ENCODE data around the gene RPP14.
A peak's percentile ranks its signal among the peaks of the same experiment; 100 is the strongest.
"Not testable (repeated sequence)": the region's sequence is repeated elsewhere in the genome, so short reads cannot be mapped to it uniquely, and the experiment has no call there.

The RPP14 gene

DNA sequence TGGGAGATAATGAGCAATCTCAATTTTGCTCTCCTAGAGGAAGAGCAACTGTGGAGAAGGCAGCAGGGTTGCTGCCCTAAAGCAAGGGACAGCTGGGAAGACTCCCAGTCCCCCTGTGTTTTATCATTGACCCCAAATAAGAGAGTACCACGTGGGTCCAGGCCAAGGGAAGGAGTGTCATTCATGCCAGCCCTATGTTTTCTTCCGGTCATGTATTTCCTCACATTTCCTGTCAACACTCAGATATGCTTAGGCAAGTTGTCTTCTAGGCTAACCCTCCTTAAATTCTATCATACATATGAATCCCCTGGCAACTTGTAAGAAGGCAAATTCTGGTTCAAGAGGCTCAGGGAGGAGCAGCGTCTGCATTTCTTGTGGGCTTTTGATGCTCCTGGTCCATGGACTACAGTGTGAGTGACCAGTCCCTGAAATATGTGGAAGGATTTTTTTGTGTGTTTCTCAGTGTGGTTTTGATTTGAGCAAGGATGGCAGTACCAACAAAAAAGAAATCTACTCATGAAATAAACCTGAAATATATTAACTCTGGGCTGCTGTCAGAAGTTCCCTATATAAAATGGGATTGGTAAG lies 31.9 kb upstream of the RPP14 start:
- Mint-ChIP-seq H3K9me3 (peaks cover 2% of the 10 kb centered on the region), H3K4me3 (no peak overlapping the region)

DNA sequence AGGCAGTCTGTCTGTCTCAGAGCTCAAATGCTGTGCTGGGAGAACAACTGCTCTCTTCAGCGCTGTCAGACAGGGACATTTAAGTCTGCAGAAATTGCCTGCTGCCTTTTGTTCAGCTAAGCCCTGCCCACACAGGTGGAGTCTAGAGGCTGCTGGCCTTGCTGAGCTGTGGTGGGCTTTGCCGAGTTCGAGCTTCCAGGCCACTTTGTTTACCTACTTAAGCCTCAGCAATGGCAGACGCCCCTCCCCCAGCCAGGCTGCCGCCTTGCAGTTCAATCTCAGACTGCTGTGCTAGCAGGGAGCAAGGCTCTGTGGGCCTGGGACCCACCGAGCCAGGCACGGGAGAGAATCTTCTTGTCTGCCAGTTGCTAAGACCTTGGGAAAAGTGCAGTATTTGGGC lies 25.0 kb upstream of the RPP14 start:
- no peak overlapping the region for H3K4me3 Mint-ChIP-seq
- DNase-seq (ENCODE audit: low spot score in 2 of 2) (no peak), ATAC-seq (ENCODE audit: low read depth) (no peak)
- no peaks in the 10 kb centered on the region for H3K27me3 Mint-ChIP-seq
- peaks cover 5% of the 10 kb centered on the region for H3K4me1 Mint-ChIP-seq
- peaks cover 41% of the 10 kb centered on the region for H3K36me3 Mint-ChIP-seq
- H3K27ac Mint-ChIP-seq = no peak overlapping the region
- no peaks in the 10 kb centered on the region for H3K9me3 Mint-ChIP-seq

More for the DNA sequence above, 31.9 kb upstream of the RPP14 start:
- Mint-ChIP-seq H3K4me1 (peaks cover 2% of the 10 kb centered on the region), H3K36me3 (peaks cover 39% of the 10 kb centered on the region), H3K27me3 (no peaks in the 10 kb centered on the region), H3K27ac (no peak overlapping the region)
- DNase-seq (ENCODE audit: low spot score in 2 of 2) (no peak), ATAC-seq (ENCODE audit: low read depth) (no peak)

DNA sequence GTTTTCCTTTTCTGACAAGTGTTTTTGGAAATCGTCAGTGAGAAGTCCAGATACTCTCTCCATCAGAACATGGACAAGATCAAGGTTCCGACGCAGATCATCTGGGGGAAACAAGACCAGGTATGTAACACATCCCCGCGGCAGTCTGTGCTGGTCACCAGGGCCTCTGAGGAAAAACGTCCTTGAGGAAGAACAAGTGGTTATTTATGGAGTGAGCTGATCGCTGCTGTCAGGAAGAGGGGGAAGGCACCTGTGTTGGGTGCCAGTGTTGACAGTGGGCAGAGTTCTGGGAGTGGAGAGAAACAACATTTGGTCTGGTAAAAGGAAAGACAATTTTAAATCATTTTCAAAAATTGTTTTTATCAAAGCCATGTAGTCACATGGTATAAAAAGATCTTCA lies 20.7 kb upstream of the RPP14 start:
- ATAC-seq (ENCODE audit: low read depth) = no peak
- H3K4me1 Mint-ChIP-seq = peaks cover 3% of the 10 kb centered on the region
- no peaks in the 10 kb centered on the region for H3K27me3 Mint-ChIP-seq
- peaks cover 27% of the 10 kb centered on the region for H3K36me3 Mint-ChIP-seq
- no peak overlapping the region for H3K4me3 Mint-ChIP-seq
- peak overlapping the region; percentile 7 for H3K27ac Mint-ChIP-seq
- no peaks in the 10 kb centered on the region for H3K9me3 Mint-ChIP-seq
- DNase-seq (ENCODE audit: low spot score in 2 of 2) = no peak

DNA sequence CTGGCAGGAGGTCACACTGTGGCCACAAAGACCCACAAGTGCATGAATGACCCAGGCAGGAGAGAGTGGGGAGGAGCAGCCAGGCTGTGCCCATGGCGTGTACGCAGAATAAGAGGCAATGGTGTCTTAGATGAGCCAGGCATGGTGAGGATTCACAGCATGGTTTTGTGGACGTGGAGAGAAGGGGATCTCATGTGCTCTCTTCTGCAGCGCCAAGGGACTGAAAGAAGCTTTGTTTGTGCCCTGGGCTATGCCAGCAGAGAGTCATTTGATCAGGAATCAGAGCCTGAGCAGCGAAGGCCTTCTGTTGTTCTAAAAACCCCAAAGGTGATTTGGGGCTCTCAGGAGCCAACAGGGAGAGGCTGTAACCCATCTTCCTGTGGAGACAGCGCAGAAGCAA lies 18.7 kb upstream of the RPP14 start:
- H3K36me3 Mint-ChIP-seq = peaks cover 21% of the 10 kb centered on the region
- ATAC-seq (ENCODE audit: low read depth) = no peak

DNA sequence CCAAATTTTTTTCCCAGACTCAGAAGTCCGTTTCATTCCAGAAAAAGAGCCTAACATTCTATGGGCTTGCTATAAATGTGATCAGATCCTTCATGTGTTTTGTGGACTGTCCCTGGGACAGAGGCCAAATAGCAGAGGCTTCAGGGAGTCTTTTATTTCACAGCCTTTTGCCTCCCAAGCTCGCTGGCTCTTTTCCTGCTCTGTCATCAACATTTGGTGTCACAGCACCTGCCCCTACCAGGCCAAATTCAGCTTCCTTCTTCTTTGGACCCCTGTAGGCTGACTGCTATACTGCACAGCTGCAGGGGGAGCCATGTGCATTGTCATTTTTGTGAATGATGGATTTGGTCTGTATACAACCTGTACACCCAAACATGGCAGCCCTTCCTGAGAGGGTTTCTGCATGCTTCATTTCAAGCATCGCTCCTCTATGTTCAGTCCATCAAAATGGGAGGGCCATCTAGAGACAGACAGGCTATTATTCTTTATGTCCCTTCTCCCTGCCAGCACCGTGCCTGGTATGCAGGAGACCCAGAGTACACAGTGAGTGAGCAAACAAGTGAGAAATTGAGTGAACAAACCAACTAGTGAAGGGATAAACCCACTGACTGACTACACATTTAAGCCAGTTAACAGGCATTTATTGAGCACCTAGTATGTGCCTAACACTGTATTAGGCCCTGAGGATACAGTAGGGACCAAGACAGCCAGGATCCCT lies 17.9 kb upstream of the RPP14 start:
- peaks cover 21% of the 10 kb centered on the region for H3K36me3 Mint-ChIP-seq
- no peaks in the 10 kb centered on the region for H3K27me3 Mint-ChIP-seq
- no peaks in the 10 kb centered on the region for H3K9me3 Mint-ChIP-seq
- DNase-seq (ENCODE audit: low spot score in 2 of 2) (no peak), ATAC-seq (ENCODE audit: low read depth) (no peak)
- H3K4me3 Mint-ChIP-seq = no peak overlapping the region
- peaks cover 3% of the 10 kb centered on the region for H3K4me1 Mint-ChIP-seq
- peak overlapping the region; percentile 29 for H3K27ac Mint-ChIP-seq

More for the DNA sequence above, 18.7 kb upstream of the RPP14 start:
- Mint-ChIP-seq H3K4me1 (peaks cover 3% of the 10 kb centered on the region), H3K27ac (no peak overlapping the region), H3K4me3 (no peak overlapping the region), H3K9me3 (no peaks in the 10 kb centered on the region), H3K27me3 (no peaks in the 10 kb centered on the region)
- DNase-seq (ENCODE audit: low spot score in 2 of 2) = no peak

DNA sequence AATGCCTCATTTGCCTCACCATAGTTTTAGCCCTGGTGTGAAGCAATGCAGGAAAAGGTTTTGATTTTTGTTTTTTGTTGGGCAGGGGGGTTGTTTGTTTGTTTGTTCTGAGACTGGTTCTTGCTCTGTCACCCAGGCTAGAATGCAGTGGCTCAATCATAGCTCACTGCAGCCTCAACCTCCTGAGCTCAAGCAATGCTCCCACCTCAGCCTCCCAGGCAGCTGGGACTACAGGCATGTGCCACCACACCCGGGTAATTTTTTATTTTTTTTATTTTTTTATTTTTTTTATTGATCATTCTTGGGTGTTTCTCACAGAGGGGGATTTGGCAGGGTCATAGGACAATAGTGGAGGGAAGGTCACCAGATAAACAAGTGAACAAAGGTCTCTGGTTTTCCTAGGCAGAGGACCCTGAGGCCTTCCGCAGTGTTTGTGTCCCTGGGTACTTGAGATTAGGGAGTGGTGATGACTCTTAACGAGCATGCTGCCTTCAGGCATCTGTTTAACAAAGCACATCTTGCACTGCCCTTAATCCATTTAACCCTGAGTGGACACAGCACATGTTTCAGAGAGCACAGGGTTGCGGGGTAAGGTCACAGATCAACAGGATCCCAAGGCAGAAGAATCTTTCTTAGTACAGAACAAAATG lies 17.0 kb upstream of the RPP14 start:
- H3K4me3 Mint-ChIP-seq; ATAC-seq (ENCODE audit: low read depth); H3K27ac Mint-ChIP-seq; DNase-seq (ENCODE audit: low spot score in 2 of 2); H3K9me3 Mint-ChIP-seq; H3K27me3 Mint-ChIP-seq; H3K4me1 Mint-ChIP-seq: not testable (repeated sequence)
- H3K36me3 Mint-ChIP-seq = peaks cover 16% of the 10 kb centered on the region

DNA sequence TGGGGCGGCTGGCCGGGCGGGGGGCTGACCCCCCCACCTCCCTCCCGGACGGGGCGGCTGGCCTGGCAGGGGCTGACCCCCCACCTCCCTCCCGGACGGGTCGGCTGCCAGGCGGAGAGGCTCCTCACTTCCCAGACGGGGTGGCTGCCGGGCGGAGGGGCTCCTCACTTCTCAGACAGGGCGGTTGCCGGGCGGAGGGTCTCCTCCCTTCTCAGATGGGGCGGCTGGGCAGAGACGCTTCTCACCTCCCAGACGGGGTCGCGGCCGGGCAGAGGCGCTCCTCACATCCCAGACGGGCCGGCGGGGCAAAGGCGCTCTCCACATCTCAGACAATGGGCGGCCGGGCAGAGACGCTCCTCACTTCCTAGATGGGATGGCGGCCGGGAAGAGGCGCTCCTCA lies 15.6 kb upstream of the RPP14 start:
- not testable (repeated sequence) for H3K27me3 Mint-ChIP-seq; H3K4me1 Mint-ChIP-seq; H3K27ac Mint-ChIP-seq; H3K36me3 Mint-ChIP-seq; H3K9me3 Mint-ChIP-seq; H3K4me3 Mint-ChIP-seq; ATAC-seq (ENCODE audit: low read depth); DNase-seq (ENCODE audit: low spot score in 2 of 2)

DNA sequence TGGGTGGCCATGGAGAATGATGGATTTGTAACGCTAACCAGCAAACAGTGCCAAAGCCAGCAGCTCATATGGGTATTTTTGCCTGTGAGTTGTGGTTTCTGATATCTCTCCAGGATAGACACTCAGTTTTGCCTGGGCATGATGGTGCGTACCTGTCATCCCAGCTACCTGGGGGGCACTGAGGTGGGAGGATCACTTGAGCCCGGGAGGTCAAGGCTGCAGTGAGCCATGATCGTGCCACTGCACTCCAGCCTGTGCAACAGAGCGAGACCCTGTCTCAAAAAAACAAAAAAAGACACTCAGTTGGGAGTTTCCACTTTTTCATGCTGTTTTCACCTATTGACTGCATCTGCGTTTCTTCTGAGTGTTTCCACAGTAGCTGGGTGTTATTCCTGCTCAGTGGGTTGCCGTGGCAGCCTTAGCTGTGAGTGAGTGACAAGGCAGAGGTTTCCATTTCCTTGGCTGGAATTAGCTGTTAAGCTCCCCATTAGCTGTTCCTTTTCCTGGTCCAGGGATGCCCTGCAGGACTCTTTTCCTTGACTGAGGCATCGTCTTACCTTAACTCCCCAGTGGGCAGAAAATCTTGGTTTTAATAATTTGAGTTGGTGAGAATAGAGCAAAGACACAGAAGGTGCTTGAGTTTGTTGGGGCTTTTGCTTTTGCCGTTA lies 14.2 kb upstream of the RPP14 start:
- Mint-ChIP-seq H3K4me3 (no peak overlapping the region), H3K27me3 (no peaks in the 10 kb centered on the region), H3K36me3 (peaks cover 6% of the 10 kb centered on the region), H3K27ac (peak overlapping the region; percentile 11), H3K9me3 (no peaks in the 10 kb centered on the region), H3K4me1 (no peaks in the 10 kb centered on the region)
- ATAC-seq (ENCODE audit: low read depth) = no peak
- DNase-seq (ENCODE audit: low spot score in 2 of 2) = no peak

DNA sequence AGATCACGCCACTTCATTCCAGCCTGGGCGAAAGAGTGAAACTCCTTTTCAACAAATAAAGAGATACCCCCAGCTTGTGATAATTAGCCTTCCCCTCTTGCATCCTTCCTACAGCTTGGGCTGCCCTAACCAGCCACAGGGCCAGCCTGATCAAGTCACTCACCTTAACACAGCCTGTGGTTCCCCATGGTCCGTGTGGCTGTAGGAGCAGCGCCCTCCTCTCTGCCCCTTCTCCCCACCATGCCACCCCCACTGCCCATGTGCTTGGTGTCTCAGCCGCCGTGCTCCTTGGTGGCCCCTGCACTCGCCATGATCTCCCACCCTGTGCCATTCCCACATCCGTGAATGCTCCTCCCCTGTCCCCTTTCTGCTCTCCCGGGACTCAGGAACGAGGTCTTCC lies 13.2 kb upstream of the RPP14 start:
- H3K4me1 Mint-ChIP-seq = no peaks in the 10 kb centered on the region

DNA sequence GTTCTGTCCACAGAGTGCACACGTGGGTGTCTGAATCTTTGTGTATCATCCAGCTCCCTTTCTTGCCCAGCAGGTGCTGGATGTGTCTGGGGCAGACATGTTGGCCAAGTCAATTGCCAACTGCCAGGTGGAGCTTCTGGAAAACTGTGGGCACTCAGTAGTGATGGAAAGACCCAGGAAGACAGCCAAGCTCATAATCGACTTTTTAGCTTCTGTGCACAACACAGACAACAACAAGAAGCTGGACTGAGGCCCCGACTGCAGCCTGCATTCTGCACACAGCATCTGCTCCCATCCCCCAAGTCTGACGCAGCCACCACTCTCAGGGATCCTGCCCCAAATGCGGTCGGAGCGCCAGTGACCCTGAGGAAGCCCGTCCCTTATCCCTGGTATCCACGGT lies 12.5 kb upstream of the RPP14 start:
- DNase-seq (ENCODE audit: low spot score in 2 of 2) (no peak), ATAC-seq (ENCODE audit: low read depth) (no peak)
- H3K4me3 Mint-ChIP-seq = no peak overlapping the region
- H3K36me3 Mint-ChIP-seq = no peaks in the 10 kb centered on the region
- H3K27ac Mint-ChIP-seq = peak overlapping the region; percentile 4
- no peaks in the 10 kb centered on the region for H3K27me3 Mint-ChIP-seq
- no peaks in the 10 kb centered on the region for H3K4me1 Mint-ChIP-seq
- no peaks in the 10 kb centered on the region for H3K9me3 Mint-ChIP-seq

More for the DNA sequence above, 13.2 kb upstream of the RPP14 start:
- peak overlapping the region; percentile 4 for H3K27ac Mint-ChIP-seq
- ATAC-seq (ENCODE audit: low read depth) (no peak), DNase-seq (ENCODE audit: low spot score in 2 of 2) (no peak)
- H3K4me3 Mint-ChIP-seq = no peak overlapping the region
- H3K9me3 Mint-ChIP-seq = no peaks in the 10 kb centered on the region
- H3K27me3 Mint-ChIP-seq = no peaks in the 10 kb centered on the region
- peaks cover 6% of the 10 kb centered on the region for H3K36me3 Mint-ChIP-seq

DNA sequence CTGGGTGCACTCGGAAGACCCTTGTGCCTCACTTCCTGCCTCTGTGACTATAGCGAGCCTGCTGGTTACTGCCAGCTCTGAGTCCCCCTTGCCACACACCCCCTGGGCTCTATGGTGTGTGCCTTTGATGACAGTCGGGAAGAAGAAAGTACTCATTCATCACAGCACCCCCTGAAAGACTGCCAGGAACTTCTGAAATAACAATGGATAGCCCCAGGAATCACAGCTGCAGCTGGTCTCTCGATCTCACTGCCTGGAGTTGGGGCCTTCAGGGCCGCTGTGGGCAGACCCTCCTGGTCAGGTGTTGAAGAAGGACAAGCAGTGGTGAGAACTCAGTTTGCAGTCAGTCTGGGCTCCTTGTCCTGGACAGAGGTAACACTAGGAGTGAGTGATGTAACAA lies 9.8 kb upstream of the RPP14 start:
- ATAC-seq (ENCODE audit: low read depth) = no peak
- DNase-seq (ENCODE audit: low spot score in 2 of 2) = no peak
- Mint-ChIP-seq H3K36me3 (peaks cover 1% of the 10 kb centered on the region), H3K4me3 (no peak overlapping the region), H3K27ac (peak overlapping the region; percentile 25), H3K4me1 (no peaks in the 10 kb centered on the region), H3K27me3 (peaks cover 1% of the 10 kb centered on the region), H3K9me3 (peaks cover under 1% of the 10 kb centered on the region)

DNA sequence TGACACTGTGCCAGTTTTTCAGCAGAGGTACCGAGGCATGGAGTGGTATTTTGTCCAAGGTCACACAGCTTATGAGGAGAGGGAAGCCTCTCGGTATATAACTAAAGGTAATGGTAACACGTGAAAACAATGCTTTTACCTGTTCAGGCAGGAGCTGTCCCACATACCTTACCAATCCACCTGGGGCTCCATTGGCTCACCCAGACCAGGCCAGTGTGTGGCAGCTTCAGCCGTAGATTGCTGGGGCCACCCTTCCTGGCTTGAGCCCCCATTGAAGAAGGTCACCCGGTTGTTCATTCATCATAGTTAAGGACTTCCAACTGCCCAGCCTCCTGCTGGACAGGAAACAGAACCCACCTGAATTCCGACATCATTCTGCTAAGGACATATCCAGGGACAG lies 9.2 kb upstream of the RPP14 start:
- ATAC-seq (ENCODE audit: low read depth) (no peak), DNase-seq (ENCODE audit: low spot score in 2 of 2) (no peak)
- Mint-ChIP-seq H3K9me3 (peaks cover 3% of the 10 kb centered on the region), H3K36me3 (peaks cover 4% of the 10 kb centered on the region), H3K4me1 (no peaks in the 10 kb centered on the region), H3K27ac (no peak overlapping the region), H3K4me3 (no peak overlapping the region), H3K27me3 (peaks cover 3% of the 10 kb centered on the region)

DNA sequence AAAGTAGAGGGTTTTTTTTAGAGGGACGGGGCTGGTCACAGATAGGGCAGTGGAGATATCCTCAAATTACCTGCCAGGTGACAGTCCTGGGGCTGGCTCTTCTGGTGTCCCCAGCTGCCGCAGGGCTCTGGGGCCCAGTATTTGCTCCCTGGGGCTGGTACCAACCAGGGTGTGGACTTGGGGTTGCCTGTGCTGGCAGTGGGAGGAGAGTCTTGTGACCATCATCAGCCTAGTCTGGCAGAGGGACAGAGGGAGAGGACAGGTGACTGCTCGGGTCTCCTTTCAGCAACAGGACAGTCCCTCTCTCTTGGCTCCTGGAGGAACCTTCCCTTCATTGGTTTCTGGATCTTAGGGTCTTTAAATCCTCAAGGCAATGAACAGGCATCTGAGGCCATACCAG lies 7.9 kb upstream of the RPP14 start:
- Mint-ChIP-seq H3K27ac (no peak overlapping the region), H3K4me1 (no peaks in the 10 kb centered on the region)

DNA sequence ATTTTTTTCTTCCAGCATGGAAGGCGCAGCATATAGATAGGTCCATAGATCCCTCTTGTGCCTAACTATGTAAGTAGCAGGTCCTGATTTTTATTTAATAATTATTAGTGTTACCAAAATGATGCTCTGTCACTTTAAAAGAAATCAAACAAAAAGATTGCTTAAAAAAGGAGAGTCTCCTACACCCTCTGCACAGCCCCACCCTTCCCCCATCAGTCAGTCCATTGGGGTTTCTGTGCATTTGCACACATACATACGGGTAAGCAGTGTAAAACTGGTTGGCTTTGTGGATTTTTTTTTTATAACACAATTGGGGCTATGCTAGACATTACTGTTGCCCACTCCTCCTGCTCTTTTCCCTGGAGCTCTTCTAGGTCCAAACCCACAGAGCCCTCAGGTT lies 7.0 kb upstream of the RPP14 start:
- no peaks in the 10 kb centered on the region for H3K4me1 Mint-ChIP-seq
- ATAC-seq (ENCODE audit: low read depth) = no peak
- H3K27ac Mint-ChIP-seq = no peak overlapping the region

More for the DNA sequence above, 7.9 kb upstream of the RPP14 start:
- peaks cover 3% of the 10 kb centered on the region for H3K9me3 Mint-ChIP-seq
- DNase-seq (ENCODE audit: low spot score in 2 of 2) (no peak), ATAC-seq (ENCODE audit: low read depth) (no peak)
- H3K36me3 Mint-ChIP-seq = peaks cover 4% of the 10 kb centered on the region
- H3K27me3 Mint-ChIP-seq = peaks cover 3% of the 10 kb centered on the region
- no peak overlapping the region for H3K4me3 Mint-ChIP-seq

More for the DNA sequence above, 7.0 kb upstream of the RPP14 start:
- H3K27me3 Mint-ChIP-seq = peaks cover 3% of the 10 kb centered on the region
- H3K36me3 Mint-ChIP-seq = peaks cover 4% of the 10 kb centered on the region
- H3K4me3 Mint-ChIP-seq = no peak overlapping the region
- peaks cover 3% of the 10 kb centered on the region for H3K9me3 Mint-ChIP-seq
- DNase-seq (ENCODE audit: low spot score in 2 of 2) = no peak
